Muscle of back (tissue), 11 donors: ENCODE results near the gene HS6ST3. TPM values are rescaled to one million over a fixed set of nuclear protein-coding genes. Genes with fewer than 3 reads are reported as not detected.
A peak's percentile ranks its signal among the peaks of the same experiment; 100 is the strongest.

Experiments used
- DNase-seq, 3 donors: peaks; one replicate each; pipeline versions ENCODE4 v3.0.0 to v3.0.0-alpha.2; 2013
- polyA plus RNA-seq, 10 donors: library from polyadenylated mRNA; unstranded; fragments of 120-200 nt; gene quantifications; one replicate each; pipeline ENCODE4 v1.2.1, GENCODE V29; 2013; ENCODE audit not compliant: insufficient read length in 10 of 10

HS6ST3 gene
- polyA plus RNA-seq, 10 donors = 0.13 to 2.0 (median 0.40) TPM

GRCh38 chr13:96294930-96295881, 205.3 kb downstream of the HS6ST3 start:
- peak in 1 of 3 donors; percentile 2 for DNase-seq

GRCh38 chr13:96297360-96297759, 207.5 kb downstream of the HS6ST3 start:
- no peak for DNase-seq

GRCh38 chr13:96299235-96299634, 209.3 kb downstream of the HS6ST3 start:
- no peak for DNase-seq

DNA sequence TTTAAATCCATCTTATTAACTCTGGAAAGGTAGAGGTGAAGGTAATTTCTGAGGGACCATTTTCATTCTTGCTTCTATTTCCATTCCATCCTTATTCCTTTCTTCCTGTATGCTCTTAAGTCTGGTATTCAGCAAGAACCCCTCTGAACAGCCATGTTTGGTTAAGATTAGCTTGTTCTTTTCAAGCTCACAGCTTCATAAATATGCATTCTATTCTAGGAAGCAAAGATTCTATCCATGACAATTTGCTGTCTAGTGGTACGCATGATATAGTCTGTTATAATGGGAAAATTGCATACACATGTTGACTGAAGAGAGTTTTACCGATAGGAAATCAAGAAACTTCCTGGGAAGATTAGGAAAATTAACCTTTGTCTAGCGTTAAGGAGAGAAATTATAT, 218.7 kb downstream of the HS6ST3 start:
- DNase-seq = no peak

- no peak for DNase-seq
These were observed 225.1 kb downstream of the HS6ST3 start for GRCh38 chr13:96314974-96315373.

- no peak for DNase-seq
These were observed 248.1 kb downstream of the HS6ST3 start for GRCh38 chr13:96338030-96338429.

DNA sequence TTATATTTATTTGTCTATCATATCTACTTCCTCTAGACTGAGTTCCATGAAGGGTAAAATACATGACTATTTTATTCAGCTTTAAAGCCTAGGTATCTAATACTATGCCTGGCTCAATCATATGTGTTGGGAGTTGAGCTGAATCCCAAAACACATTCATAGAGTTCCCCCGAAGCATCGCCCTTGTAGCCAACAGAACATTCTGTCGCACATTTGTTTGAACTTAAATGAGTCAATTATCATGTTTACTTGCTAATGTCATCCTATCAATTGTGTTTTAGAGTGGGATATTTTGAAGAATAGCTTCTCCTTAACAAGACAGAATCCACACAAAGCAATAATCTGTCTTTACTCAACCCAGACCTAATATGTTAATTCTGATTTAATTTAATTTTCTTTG, 252.4 kb downstream of the HS6ST3 start:
- DNase-seq = no peak

DNA sequence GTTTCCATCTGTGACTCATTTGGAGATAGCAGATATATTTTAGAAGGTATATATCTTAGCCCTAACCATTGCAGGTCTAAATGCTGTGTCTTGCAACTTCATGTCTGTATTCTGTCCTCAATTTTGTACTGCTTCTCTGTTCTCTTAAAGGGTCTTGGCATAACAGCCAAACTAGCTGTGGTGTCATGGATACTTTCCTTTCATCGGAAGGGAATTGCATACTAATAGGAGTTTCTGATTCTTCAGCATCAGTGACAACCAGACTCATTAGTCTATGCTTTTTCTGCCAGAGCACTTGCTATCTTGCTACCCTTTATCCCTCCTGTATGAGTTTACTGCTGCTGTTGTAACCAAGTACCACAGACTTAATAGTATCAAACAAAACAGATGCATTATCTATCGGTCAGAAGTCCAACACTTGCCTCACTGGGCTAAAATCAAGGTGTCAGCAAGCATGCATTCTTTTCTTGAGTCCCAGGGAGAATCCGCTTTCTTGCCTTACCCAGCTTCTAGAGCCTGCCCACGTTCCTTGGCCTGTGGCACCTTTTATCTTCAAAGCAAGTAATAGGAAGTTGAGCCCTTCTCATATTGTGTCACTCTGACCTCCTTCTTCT, 253.1 kb downstream of the HS6ST3 start:
- DNase-seq = no peak

DNA sequence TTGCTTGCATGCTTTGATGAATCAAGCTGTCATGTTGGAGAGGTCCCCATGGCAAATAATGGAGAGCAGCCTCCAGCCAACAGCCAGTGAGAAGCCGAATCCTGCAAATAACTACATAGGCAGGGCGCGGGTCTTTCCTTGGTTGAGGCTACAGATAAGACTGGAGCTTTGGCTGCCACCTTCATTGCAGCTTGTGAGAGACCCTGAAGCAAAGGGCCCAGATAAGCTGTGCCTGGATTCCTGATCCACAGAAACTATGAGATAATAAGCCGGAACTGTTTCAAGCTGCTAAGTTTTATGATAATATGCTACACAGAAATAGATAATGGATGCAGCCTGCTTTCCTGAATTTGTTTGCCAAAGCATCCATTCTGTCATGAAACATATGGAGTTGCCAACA, 257.0 kb downstream of the HS6ST3 start:
- no peak for DNase-seq

DNA sequence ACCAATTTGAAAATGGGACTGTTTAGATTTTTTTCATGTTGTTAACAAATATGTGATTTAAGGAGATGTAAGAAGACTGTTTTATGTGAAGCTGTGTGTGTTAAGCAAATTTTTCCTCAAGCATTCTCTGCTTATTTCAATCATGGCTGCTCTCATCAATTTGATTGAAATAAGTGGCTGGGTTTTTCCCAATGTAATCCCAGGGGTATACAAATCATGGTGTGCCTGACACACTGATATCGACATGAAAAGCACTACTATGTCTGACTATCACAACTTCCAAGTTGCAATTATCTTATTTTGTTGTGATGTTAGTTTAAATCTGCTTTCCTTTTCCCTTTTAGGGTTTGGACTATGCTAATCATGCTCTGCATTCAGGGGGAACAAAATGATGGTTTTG, 283.7 kb downstream of the HS6ST3 start:
- DNase-seq = no peak

DNA sequence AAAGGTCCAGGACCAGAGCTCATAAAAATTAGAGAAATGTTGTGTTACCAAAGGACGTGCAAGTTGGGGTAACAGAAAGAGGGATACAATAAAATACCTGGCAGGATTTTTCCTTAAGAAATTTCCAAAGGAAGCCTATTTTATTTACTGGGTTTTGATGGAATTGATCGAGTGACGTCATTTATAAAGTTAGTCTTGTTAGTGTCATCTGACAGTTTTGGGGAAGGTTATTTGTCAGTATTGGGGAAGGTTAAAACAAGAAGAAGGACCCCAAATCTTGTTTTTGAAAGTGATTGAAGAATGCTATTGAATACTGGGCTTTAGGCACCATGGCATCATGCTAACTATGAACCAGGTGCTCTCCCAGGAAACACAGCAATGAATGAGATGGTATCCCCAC, 287.9 kb downstream of the HS6ST3 start:
- DNase-seq = no peak

DNA sequence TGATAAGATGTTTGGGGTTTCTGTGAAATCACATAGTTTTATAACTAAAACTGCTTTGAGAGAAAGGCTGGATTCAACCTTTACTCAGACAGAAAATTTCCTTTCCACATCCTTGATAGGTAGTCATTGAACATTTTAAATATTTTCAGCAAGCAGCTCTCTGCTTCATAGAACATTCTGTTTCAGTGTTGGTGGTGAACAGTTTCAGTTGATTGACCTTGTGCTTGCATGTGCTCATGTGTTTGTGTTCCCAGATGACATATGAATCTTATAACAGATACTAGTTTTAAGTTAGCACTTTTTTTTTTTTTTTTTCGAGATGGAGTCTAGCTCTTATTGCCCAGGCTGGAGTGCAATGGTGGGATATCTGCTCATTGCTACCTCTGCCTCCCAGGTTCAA, 290.1 kb downstream of the HS6ST3 start:
- no peak for DNase-seq

DNA sequence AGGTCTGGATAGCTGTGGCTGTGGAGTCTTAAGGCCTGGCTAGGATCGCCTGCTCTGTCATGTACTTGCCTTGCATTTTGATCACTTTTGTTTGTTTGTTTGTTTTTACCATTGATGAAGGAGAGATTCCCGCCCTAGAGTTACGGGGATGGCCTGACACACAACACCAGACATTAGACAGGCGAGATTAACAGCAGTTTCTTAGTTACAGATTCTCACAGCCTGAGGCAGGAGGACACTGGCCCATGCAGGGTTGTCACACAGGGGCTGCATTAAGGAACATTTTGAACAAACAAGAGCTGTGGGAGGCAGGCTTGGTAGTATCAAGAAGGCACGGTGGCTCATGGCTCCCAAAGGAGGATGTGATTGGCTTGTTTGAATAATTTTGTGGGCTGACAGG, 291.8 kb downstream of the HS6ST3 start:
- DNase-seq = no peak

DNA sequence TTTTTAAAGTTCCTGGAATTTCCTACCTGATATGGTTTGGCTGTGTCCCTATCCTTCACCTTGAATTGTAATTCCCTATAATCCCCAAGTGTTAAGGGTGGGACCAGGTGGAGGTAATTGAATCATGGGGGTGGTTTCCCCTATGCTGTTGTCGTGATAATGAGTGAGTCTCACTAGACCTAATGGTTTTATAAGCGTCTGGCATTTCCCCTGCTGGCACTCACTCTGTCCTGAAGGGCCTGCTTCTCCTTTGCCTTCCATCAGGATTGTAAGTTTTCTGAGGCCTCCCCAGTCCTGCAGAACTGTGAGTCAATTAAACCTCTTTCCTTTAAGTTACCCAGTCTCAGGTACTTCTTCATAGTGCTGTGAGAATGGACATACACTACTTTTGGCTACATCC, 298.7 kb downstream of the HS6ST3 start:
- DNase-seq = no peak

- no peak for DNase-seq
These were observed 301.7 kb downstream of the HS6ST3 start for GRCh38 chr13:96391606-96392005.

GRCh38 chr13:96397807-96398206, 307.9 kb downstream of the HS6ST3 start:
- no peak for DNase-seq

DNA sequence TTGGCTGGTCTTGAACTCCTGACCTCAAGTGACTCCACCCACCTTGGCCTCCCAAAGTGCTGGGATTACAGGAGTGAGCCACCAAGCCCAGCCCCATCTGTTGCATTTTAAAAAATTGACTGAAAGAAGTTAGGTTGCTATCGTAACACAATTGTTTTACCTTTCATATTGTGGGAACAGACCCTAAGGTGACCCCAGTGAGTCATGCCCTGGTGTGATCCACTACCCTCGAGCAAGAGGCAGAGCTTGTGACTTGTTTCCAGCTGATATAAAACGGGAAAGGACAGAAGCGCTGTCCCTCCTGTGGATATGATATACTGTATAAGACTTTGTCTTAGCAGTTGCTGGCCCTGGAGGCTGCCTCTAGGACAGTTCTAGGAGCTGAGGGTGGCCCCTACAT, 308.6 kb downstream of the HS6ST3 start:
- DNase-seq = no peak

DNA sequence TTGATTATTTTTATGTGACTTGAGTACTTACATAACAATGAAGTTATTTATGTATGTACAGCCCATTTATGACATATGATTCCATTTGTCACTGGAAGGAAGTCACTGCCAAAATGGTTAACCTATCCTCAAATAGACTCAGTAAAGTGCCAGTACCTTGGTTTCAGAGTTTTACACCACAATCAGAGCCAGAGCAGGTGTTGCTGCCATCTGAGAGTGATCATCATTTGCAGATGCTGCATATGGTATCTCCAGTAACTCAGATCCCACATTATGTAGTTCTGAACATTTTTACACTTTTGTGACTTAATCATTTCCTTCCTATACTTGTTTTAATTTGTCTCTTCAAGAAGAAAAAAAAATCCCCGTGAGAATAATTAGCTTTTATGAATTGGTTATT, 313.3 kb downstream of the HS6ST3 start:
- DNase-seq = no peak

DNA sequence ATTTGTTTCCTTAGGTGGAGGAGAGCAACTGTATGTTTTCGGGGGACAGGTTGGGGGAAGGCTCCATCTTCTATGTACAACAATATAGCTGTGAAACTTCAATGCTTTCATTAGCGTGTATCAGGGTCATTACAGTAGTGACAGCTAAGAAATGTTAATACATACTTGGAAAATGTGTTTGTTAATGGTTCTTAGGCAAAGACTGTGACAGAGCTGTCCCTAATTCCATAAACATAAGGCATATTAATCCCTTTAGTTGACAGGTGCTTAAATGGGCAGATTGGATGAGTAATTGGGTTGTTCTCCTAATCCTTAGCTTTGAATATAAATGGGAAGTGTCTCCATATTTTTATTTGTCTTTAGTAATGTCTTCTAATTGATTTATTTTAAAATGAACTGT, 313.7 kb downstream of the HS6ST3 start:
- no peak for DNase-seq

DNA sequence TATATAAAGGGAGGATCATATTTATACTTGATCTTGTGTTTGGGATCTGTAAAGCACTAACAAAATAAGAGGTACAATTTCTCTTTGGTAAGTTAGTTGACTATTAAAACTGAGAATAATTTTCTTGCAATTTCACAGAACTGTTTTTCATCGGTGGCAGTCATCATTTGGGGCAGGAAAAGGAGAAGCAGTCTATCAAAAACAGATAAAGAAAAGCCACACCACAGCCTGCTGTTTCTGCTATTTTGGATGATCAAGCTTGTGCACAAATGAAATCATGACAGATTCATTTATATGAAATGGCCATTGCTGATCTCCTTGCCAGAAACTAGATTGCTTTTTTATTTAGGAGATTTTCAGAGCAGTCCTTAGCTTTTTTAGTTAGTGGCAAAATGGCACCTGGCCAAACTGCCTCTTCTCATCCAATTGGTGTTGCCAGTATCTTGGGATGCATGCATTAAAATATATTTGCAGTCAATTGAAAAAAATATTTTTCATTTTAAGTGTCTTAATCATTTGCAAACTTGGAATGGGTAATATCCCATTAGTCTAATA, 326.0 kb downstream of the HS6ST3 start:
- no peak for DNase-seq

DNA sequence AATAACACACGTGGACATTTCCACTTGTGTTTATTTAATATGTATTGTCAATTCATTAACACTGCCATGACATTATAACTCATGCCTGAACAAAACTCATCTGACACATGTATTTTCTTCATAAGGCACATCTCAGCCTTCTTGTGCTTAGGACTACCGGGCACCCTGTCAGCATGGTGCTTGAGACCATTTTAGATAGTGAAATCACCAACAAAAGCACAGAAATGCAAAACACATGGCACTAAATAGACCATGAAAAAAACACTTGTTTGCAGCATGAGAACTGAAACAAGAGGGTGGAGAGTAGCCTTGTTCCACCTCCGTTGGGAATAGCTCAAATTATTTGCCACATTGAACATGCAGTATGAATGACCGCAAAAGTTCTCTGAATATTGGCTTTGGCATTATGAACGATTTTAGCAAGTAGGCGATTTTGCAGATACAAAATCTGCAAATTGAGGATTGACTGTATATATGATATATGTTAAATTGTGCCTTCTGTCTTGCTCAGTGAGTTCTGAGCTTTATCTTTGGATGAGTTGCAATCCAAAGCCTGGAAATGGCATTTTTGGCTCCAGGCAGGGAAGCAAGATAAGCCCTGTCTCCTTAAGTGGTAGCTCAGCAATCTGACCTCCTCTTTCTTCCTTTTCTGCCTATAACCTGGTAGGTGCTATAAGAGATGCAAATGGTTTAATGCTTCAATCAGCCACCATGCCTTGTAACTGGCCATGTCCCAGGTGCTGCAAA, 328.2 kb downstream of the HS6ST3 start:
- DNase-seq = no peak

DNA sequence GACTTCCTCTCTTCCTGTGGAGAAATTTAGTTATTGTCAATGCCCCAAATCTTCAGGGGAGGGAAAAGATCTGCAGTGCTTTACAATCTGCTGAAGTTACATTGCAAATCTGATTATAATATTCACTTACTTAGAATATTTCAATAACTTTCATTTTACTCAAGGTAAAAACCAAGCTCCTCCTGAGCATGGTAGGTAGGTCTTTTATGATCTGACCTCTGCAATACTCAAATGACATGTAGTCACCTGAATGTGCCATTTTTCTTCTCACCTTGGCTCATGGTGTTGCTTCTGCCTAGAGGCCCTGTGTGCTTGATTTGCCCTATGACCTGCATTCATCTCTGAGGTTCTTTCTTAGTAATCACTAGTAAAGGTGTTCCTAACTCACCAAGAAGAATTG, 331.4 kb downstream of the HS6ST3 start:
- no peak for DNase-seq
